DND-41 (cell line): ENCODE data around the gene RUNX2.

ENCODE experiments used
- ATAC-seq: fragments of 200-7000 bp; cut with Tn5 transposase; 3 replicates; pipeline ENCODE4 v1.9.1; 2021; ENCODE audit warnings: low read depth; ENCODE audit not compliant: insufficient read depth
- DNase-seq: peaks from one replicate; pipeline ENCODE4 v3.0.0-alpha.2; 2020
- H2AFZ ChIP-seq: 2 replicates; pipeline ENCODE4 v1.6.0; 2012; ENCODE audit warnings: low read depth, low read length
- H3K27ac ChIP-seq: 2 replicates; pipeline ENCODE4 v1.5.1; 2012; ENCODE audit warnings: low read length, inconsistent platforms
- H3K27me3 ChIP-seq: fragments of 200-600 bp; sonication (generic); 2 replicates; pipeline ENCODE4 v1.6.0; 2012; ENCODE audit warnings: low read length, mild to moderate bottlenecking, inconsistent platforms; ENCODE audit not compliant: insufficient read depth, poor library complexity
- H3K36me3 ChIP-seq: 2 replicates; pipeline ENCODE4 v1.5.1; 2012; ENCODE audit warnings: low read length, inconsistent platforms; ENCODE audit not compliant: insufficient read depth
- H3K4me1 ChIP-seq: 2 replicates; pipeline ENCODE4 v1.5.1; 2012; ENCODE audit warnings: mild to moderate bottlenecking, low read length; ENCODE audit not compliant: insufficient read depth
- H3K4me2 ChIP-seq: 2 replicates; pipeline ENCODE4 v1.6.0; 2012; ENCODE audit warnings: mild to moderate bottlenecking, moderate library complexity, low read length, inconsistent platforms; ENCODE audit not compliant: insufficient read depth
- H3K4me3 ChIP-seq, 2 experiments: fragments of 200-600 bp in 1 of 2; shearing (Covaris generic) in 1 of 2; 2 replicates each; pipeline ENCODE4 v1.5.1; 2012 to 2016; ENCODE audit warnings: inconsistent platforms in 2 of 2, low read length in 2 of 2, mild to moderate bottlenecking in 2 of 2, low read depth in 1 of 2, moderate library complexity in 1 of 2
- H3K79me2 ChIP-seq: 2 replicates; pipeline ENCODE4 v1.6.0; 2012; ENCODE audit warnings: low read length, inconsistent platforms; ENCODE audit not compliant: insufficient read depth
- H3K9ac ChIP-seq: 2 replicates; pipeline ENCODE4 v1.6.0; 2012; ENCODE audit warnings: low read depth, mild to moderate bottlenecking, inconsistent platforms, low read length, moderate library complexity
- H3K9me3 ChIP-seq: 2 replicates; pipeline ENCODE4 v1.5.1; 2012; ENCODE audit warnings: low read length, moderate library complexity, mild to moderate bottlenecking, inconsistent platforms; ENCODE audit not compliant: insufficient read depth, severe bottlenecking
- H4K20me1 ChIP-seq: 2 replicates; pipeline ENCODE4 v1.6.0; 2012; ENCODE audit warnings: low read length; ENCODE audit not compliant: insufficient read depth
- EZH2 ChIP-seq: IDR thresholded peaks from 3 replicates; pipeline ENCODE4 v1.6.1; 2012; ENCODE audit warnings: borderline replicate concordance, low read depth, mild to moderate bottlenecking, moderate library complexity, low read length, inconsistent platforms; ENCODE audit not compliant: severe bottlenecking
- TF ChIP-seq, protein P1 (sequence below): IDR thresholded peaks from 2 replicates; pipeline ENCODE4 v1.5.1; 2012; ENCODE audit warnings: borderline replicate concordance, low read length, moderate library complexity, mild to moderate bottlenecking; ENCODE audit not compliant: poor library complexity, severe bottlenecking; ENCODE audit errors: extremely low read depth

Gene RUNX2

GRCh38 chr6:45535933-45536332 is 207.8 kb downstream of the RUNX2 start:
- H3K79me2 ChIP-seq, result no peaks in the 10 kb centered on the region
- H3K9me3 ChIP-seq, result no peaks in the 10 kb centered on the region
- H3K4me2 ChIP-seq, result no peak overlapping the region
- H3K27me3 ChIP-seq, result no peaks in the 10 kb centered on the region
- no peak overlapping the region for H3K9ac ChIP-seq
- no peaks in the 10 kb centered on the region for H3K4me1 ChIP-seq
- no peak for TF ChIP-seq EZH2
- TF ChIP-seq, protein P1, sequence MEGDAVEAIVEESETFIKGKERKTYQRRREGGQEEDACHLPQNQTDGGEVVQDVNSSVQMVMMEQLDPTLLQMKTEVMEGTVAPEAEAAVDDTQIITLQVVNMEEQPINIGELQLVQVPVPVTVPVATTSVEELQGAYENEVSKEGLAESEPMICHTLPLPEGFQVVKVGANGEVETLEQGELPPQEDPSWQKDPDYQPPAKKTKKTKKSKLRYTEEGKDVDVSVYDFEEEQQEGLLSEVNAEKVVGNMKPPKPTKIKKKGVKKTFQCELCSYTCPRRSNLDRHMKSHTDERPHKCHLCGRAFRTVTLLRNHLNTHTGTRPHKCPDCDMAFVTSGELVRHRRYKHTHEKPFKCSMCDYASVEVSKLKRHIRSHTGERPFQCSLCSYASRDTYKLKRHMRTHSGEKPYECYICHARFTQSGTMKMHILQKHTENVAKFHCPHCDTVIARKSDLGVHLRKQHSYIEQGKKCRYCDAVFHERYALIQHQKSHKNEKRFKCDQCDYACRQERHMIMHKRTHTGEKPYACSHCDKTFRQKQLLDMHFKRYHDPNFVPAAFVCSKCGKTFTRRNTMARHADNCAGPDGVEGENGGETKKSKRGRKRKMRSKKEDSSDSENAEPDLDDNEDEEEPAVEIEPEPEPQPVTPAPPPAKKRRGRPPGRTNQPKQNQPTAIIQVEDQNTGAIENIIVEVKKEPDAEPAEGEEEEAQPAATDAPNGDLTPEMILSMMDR, result no peak
- no peak for ATAC-seq
- no peak for DNase-seq
- H4K20me1 ChIP-seq, result no peaks in the 10 kb centered on the region
- no peak overlapping the region for H2AFZ ChIP-seq
- no peak overlapping the region for H3K27ac ChIP-seq
- peaks cover 6% of the 10 kb centered on the region; the same call in 1 of the 2 replicates for H3K36me3 ChIP-seq
- H3K4me3 ChIP-seq, result no peak overlapping the region

- H3K79me2 ChIP-seq, result no peaks in the 10 kb centered on the region
- H3K4me1 ChIP-seq, result no peaks in the 10 kb centered on the region
- H3K36me3 ChIP-seq, result peaks cover 6% of the 10 kb centered on the region; the same call in 1 of the 2 replicates
- ATAC-seq (no peak), DNase-seq (no peak)
- TF ChIP-seq, protein P1, result no peak
- TF ChIP-seq EZH2, result no peak
- no peak overlapping the region for H3K9ac ChIP-seq
- H3K27me3 ChIP-seq, result no peaks in the 10 kb centered on the region
- no peak overlapping the region for H3K27ac ChIP-seq
- H3K9me3 ChIP-seq, result no peaks in the 10 kb centered on the region
- no peaks in the 10 kb centered on the region for H4K20me1 ChIP-seq
- H3K4me3 ChIP-seq, result no peak overlapping the region
- no peak overlapping the region for H2AFZ ChIP-seq
- H3K4me2 ChIP-seq, result no peak overlapping the region
Observed at GRCh38 chr6:45537539-45537938, 209.4 kb downstream of the RUNX2 start.

- no peak overlapping the region for H3K27ac ChIP-seq
- no peak for TF ChIP-seq EZH2
- TF ChIP-seq, protein P1, result no peak
- H3K4me3 ChIP-seq, result no peak overlapping the region
- no peak overlapping the region for H3K9ac ChIP-seq
- no peak for ATAC-seq
- no peak overlapping the region for H3K4me2 ChIP-seq
- H3K4me1 ChIP-seq, result no peaks in the 10 kb centered on the region
- no peak for DNase-seq
- H3K27me3 ChIP-seq, result no peaks in the 10 kb centered on the region
- no peaks in the 10 kb centered on the region for H3K79me2 ChIP-seq
- H2AFZ ChIP-seq, result no peak overlapping the region
- no peaks in the 10 kb centered on the region for H4K20me1 ChIP-seq
- peaks cover 6% of the 10 kb centered on the region; the same call in 1 of the 2 replicates for H3K36me3 ChIP-seq
- no peaks in the 10 kb centered on the region for H3K9me3 ChIP-seq
Observed at GRCh38 chr6:45538641-45539547, 210.8 kb downstream of the RUNX2 start.
